ENCODE data around the gene PRPSAP2. TPM values are rescaled to one million over a fixed set of nuclear protein-coding genes. Genes with fewer than 3 reads are reported as not detected.

The PRPSAP2 gene
- total RNA-seq, 2 experiments from 2014 or later: 31.1 to 33.7 TPM

GRCh38 chr17:18925187-18925586 lies 67.3 kb downstream of the PRPSAP2 start:
- intact Hi-C loops (cut with micrococcal nuclease): no loop called here
- peak; percentile 13 for DNase-seq
- Mint-ChIP-seq H3K27ac (peak overlapping the region; percentile 19), H3K27me3 (ENCODE audit: low read depth) (no peaks in the 10 kb centered on the region), H3K36me3 (ENCODE audit: low read depth) (peaks cover 27% of the 10 kb centered on the region), H3K9me3 (no peaks in the 10 kb centered on the region), H3K4me3 (no peak overlapping the region), H3K4me1 (ENCODE audit: low read depth) (peaks cover 49% of the 10 kb centered on the region)
- CTCF ChIA-PET: interaction anchor here (0.7 to 1.9 kb wide), 2 partner anchors 11 to 37 kb away, joined by 4 to 10 read pairs; no protein-coding TSS in a partner anchor

- H3K27me3 Mint-ChIP-seq (ENCODE audit: low read depth): no peaks in the 10 kb centered on the region
- CTCF ChIA-PET: interaction anchor here (0.6 to 0.7 kb wide), 2 partner anchors 14 to 44 kb away, joined by 3 to 4 read pairs; no protein-coding TSS in a partner anchor
- intact Hi-C loops (cut with micrococcal nuclease): no loop called here
- no peak overlapping the region for H3K4me3 Mint-ChIP-seq
- H3K9me3 Mint-ChIP-seq: no peaks in the 10 kb centered on the region
- DNase-seq: no peak
- H3K4me1 Mint-ChIP-seq (ENCODE audit: low read depth): peaks cover 41% of the 10 kb centered on the region
- H3K36me3 Mint-ChIP-seq (ENCODE audit: low read depth): peaks cover 38% of the 10 kb centered on the region
- no peak overlapping the region for H3K27ac Mint-ChIP-seq
Measured at GRCh38 chr17:18928628-18929125, 70.7 kb downstream of the PRPSAP2 start.

GRCh38 chr17:18932360-18933055 lies 74.6 kb downstream of the PRPSAP2 start:
- H3K4me1 Mint-ChIP-seq (ENCODE audit: low read depth): peaks cover 23% of the 10 kb centered on the region
- no peak overlapping the region for H3K4me3 Mint-ChIP-seq
- CTCF ChIA-PET: interaction anchor here (1.0 to 1.3 kb wide), 2 partner anchors 11 to 28 kb away, joined by 6 read pairs; no protein-coding TSS in a partner anchor
- H3K27me3 Mint-ChIP-seq (ENCODE audit: low read depth): no peaks in the 10 kb centered on the region
- H3K27ac Mint-ChIP-seq: peak overlapping the region; percentile 31
- peaks cover 28% of the 10 kb centered on the region for H3K36me3 Mint-ChIP-seq (ENCODE audit: low read depth)
- H3K9me3 Mint-ChIP-seq: no peaks in the 10 kb centered on the region
- intact Hi-C loops (cut with micrococcal nuclease): no loop called here
- DNase-seq: peak; percentile 54

- peak; percentile 26 for DNase-seq
- H3K27ac Mint-ChIP-seq: no peak overlapping the region
- H3K4me1 Mint-ChIP-seq (ENCODE audit: low read depth): peaks cover 23% of the 10 kb centered on the region
- H3K9me3 Mint-ChIP-seq: no peaks in the 10 kb centered on the region
- no peak overlapping the region for H3K4me3 Mint-ChIP-seq
- CTCF ChIA-PET: interaction anchor here (1.0 to 1.3 kb wide), 2 partner anchors 10 to 27 kb away, joined by 6 read pairs; no protein-coding TSS in a partner anchor
- H3K36me3 Mint-ChIP-seq (ENCODE audit: low read depth): peaks cover 27% of the 10 kb centered on the region
- H3K27me3 Mint-ChIP-seq (ENCODE audit: low read depth): no peaks in the 10 kb centered on the region
- intact Hi-C loops (cut with micrococcal nuclease): no loop called here
Measured at GRCh38 chr17:18933102-18934058, 75.4 kb downstream of the PRPSAP2 start.

GRCh38 chr17:18937981-18938691 lies 80.2 kb downstream of the PRPSAP2 start:
- no peaks in the 10 kb centered on the region for H3K9me3 Mint-ChIP-seq
- no peaks in the 10 kb centered on the region for H3K27me3 Mint-ChIP-seq (ENCODE audit: low read depth)
- no peaks in the 10 kb centered on the region for H3K36me3 Mint-ChIP-seq (ENCODE audit: low read depth)
- no peak for DNase-seq
- CTCF ChIA-PET: interaction anchor here (0.9 to 1.5 kb wide), 3 partner anchors 21 to 312 kb away, joined by 3 to 7 read pairs (median 6); no protein-coding TSS in a partner anchor
- H3K4me3 Mint-ChIP-seq: no peak overlapping the region
- no peak overlapping the region for H3K27ac Mint-ChIP-seq
- peaks cover 9% of the 10 kb centered on the region for H3K4me1 Mint-ChIP-seq (ENCODE audit: low read depth)
- intact Hi-C loops (cut with micrococcal nuclease): no loop called here

GRCh38 chr17:18938692-18939023 lies 80.7 kb downstream of the PRPSAP2 start:
- H3K27me3 Mint-ChIP-seq (ENCODE audit: low read depth): no peaks in the 10 kb centered on the region
- peaks cover 3% of the 10 kb centered on the region for H3K4me1 Mint-ChIP-seq (ENCODE audit: low read depth)
- no peak overlapping the region for H3K4me3 Mint-ChIP-seq
- no peaks in the 10 kb centered on the region for H3K9me3 Mint-ChIP-seq
- DNase-seq: no peak
- no peak overlapping the region for H3K27ac Mint-ChIP-seq
- intact Hi-C loops (cut with micrococcal nuclease): no loop called here
- CTCF ChIA-PET: interaction anchor here (0.9 to 1.5 kb wide), 3 partner anchors 21 to 313 kb away, joined by 3 to 7 read pairs (median 6); no protein-coding TSS in a partner anchor
- no peaks in the 10 kb centered on the region for H3K36me3 Mint-ChIP-seq (ENCODE audit: low read depth)

GRCh38 chr17:18944646-18945045 lies 86.7 kb downstream of the PRPSAP2 start:
- intact Hi-C loops (cut with micrococcal nuclease): no loop called here
- H3K4me1 Mint-ChIP-seq (ENCODE audit: low read depth): peaks cover 2% of the 10 kb centered on the region
- CTCF ChIA-PET: interaction anchor here (1.2 kb wide), 1 partner anchor 16 kb away, joined by 5 read pairs; no protein-coding TSS in a partner anchor
- no peaks in the 10 kb centered on the region for H3K27me3 Mint-ChIP-seq (ENCODE audit: low read depth)
- H3K27ac Mint-ChIP-seq: no peak overlapping the region
- no peaks in the 10 kb centered on the region for H3K9me3 Mint-ChIP-seq
- H3K4me3 Mint-ChIP-seq: no peak overlapping the region
- H3K36me3 Mint-ChIP-seq (ENCODE audit: low read depth): no peaks in the 10 kb centered on the region
- no peak for DNase-seq

GRCh38 chr17:18946536-18946935 lies 88.6 kb downstream of the PRPSAP2 start:
- DNase-seq: no peak
- CTCF ChIA-PET: interaction anchor here (1.4 kb wide), 1 partner anchor 14 kb away, joined by 6 read pairs; no protein-coding TSS in a partner anchor
- intact Hi-C loops (cut with micrococcal nuclease): no loop called here
- Mint-ChIP-seq H3K9me3 (no peaks in the 10 kb centered on the region), H3K27ac (no peak overlapping the region), H3K36me3 (ENCODE audit: low read depth) (no peaks in the 10 kb centered on the region), H3K4me1 (ENCODE audit: low read depth) (peaks cover 4% of the 10 kb centered on the region), H3K27me3 (ENCODE audit: low read depth) (no peaks in the 10 kb centered on the region), H3K4me3 (no peak overlapping the region)

- H3K4me1 Mint-ChIP-seq (ENCODE audit: low read depth): peaks cover 5% of the 10 kb centered on the region
- H3K9me3 Mint-ChIP-seq: no peaks in the 10 kb centered on the region
- no peaks in the 10 kb centered on the region for H3K36me3 Mint-ChIP-seq (ENCODE audit: low read depth)
- no peak overlapping the region for H3K4me3 Mint-ChIP-seq
- H3K27ac Mint-ChIP-seq: no peak overlapping the region
- CTCF ChIA-PET: no interaction called here
- intact Hi-C loops (cut with micrococcal nuclease): no loop called here
- no peak for DNase-seq
- no peaks in the 10 kb centered on the region for H3K27me3 Mint-ChIP-seq (ENCODE audit: low read depth)
Measured at GRCh38 chr17:18947866-18948265, 89.9 kb downstream of the PRPSAP2 start.

GRCh38 chr17:18948476-18949006 lies 90.6 kb downstream of the PRPSAP2 start:
- CTCF ChIA-PET: no interaction called here
- H3K27me3 Mint-ChIP-seq (ENCODE audit: low read depth): no peaks in the 10 kb centered on the region

GRCh38 chr17:18949566-18949965 lies 91.6 kb downstream of the PRPSAP2 start:
- H3K4me1 Mint-ChIP-seq (ENCODE audit: low read depth): peaks cover 16% of the 10 kb centered on the region
- intact Hi-C loops (cut with micrococcal nuclease): no loop called here
- DNase-seq: no peak
- CTCF ChIA-PET: no interaction called here
- H3K9me3 Mint-ChIP-seq: no peaks in the 10 kb centered on the region
- no peak overlapping the region for H3K27ac Mint-ChIP-seq
- H3K36me3 Mint-ChIP-seq (ENCODE audit: low read depth): no peaks in the 10 kb centered on the region
- no peak overlapping the region for H3K4me3 Mint-ChIP-seq
- H3K27me3 Mint-ChIP-seq (ENCODE audit: low read depth): no peaks in the 10 kb centered on the region

More at GRCh38 chr17:18948476-18949006, 90.6 kb downstream of the PRPSAP2 start:
- intact Hi-C loops (cut with micrococcal nuclease): no loop called here
- DNase-seq: no peak
- Mint-ChIP-seq H3K36me3 (ENCODE audit: low read depth) (no peaks in the 10 kb centered on the region), H3K4me3 (no peak overlapping the region), H3K4me1 (ENCODE audit: low read depth) (peaks cover 8% of the 10 kb centered on the region), H3K9me3 (no peaks in the 10 kb centered on the region), H3K27ac (no peak overlapping the region)

Data from activated naive CD4-positive, alpha-beta T cell treated with anti-CD3 and anti-CD28 coated beads for 36 hours (primary cell).